ENCODE results near the gene PNO1. TPM values are rescaled to one million over a fixed set of nuclear protein-coding genes. Genes with fewer than 3 reads are reported as not detected.

Gene PNO1
- total and polyA plus RNA-seq, 4 donors: 6.6 to 12.2 (median 11.1) TPM

GRCh38 chr2:68141875-68142274 is 15.8 kb upstream of the PNO1 start:
- intact Hi-C loops (cut with DNase I): no loop called here
- no peaks in the 10 kb centered on the region for H3K9me3 ChIP-seq (ENCODE audit: control insufficient read depth, low read length)
- H3K36me3 ChIP-seq (ENCODE audit: control insufficient read depth in 1 of 2, insufficient read depth in 2 of 2, low read length in 1 of 2): peaks cover 0 to 1% of the 10 kb centered on the region in 2 donors
- ATAC-seq (ENCODE audit: low FRiP score): no peak
- H3K4me1 ChIP-seq (ENCODE audit: control insufficient read depth in 1 of 2, insufficient read depth in 2 of 2, low read length in 2 of 2): no peaks in the 10 kb centered on the region
- H3K27ac ChIP-seq (ENCODE audit: low read depth in 1 of 2, low read length in 2 of 2): no peak overlapping the region
- DNase-seq: no peak
- 92 to 94% methylated on average over 2 of the region's 2 CpGs for WGBS, 2 donors
- no peaks in the 10 kb centered on the region for H3K27me3 ChIP-seq (ENCODE audit: control insufficient read depth in 1 of 2, insufficient read depth in 2 of 2, low read length in 1 of 2)
- H3K4me3 ChIP-seq (ENCODE audit: low read length in 2 of 2): no peak overlapping the region

- no peak overlapping the region for H3K4me3 ChIP-seq (ENCODE audit: low read length in 2 of 2)
- no peak for ATAC-seq (ENCODE audit: low FRiP score)
- peaks cover 0 to 1% of the 10 kb centered on the region in 2 donors for H3K4me1 ChIP-seq (ENCODE audit: control insufficient read depth in 1 of 2, insufficient read depth in 2 of 2, low read length in 2 of 2)
- intact Hi-C loops (cut with DNase I): no loop called here
- no peaks in the 10 kb centered on the region for H3K27me3 ChIP-seq (ENCODE audit: control insufficient read depth in 1 of 2, insufficient read depth in 2 of 2, low read length in 1 of 2)
- no peak for DNase-seq
- H3K27ac ChIP-seq (ENCODE audit: low read depth in 1 of 2, low read length in 2 of 2): no peak overlapping the region
- H3K36me3 ChIP-seq (ENCODE audit: control insufficient read depth in 1 of 2, insufficient read depth in 2 of 2, low read length in 1 of 2): no peaks in the 10 kb centered on the region
- H3K9me3 ChIP-seq (ENCODE audit: control insufficient read depth, low read length): no peaks in the 10 kb centered on the region
Measured at GRCh38 chr2:68151037-68151436, 6.7 kb upstream of the PNO1 start.

- DNase-seq (no peak), ATAC-seq (ENCODE audit: low FRiP score) (no peak)
- intact Hi-C loops (cut with DNase I): no loop called here
- peaks cover 0 to 1% of the 10 kb centered on the region in 2 donors for H3K4me1 ChIP-seq (ENCODE audit: control insufficient read depth in 1 of 2, insufficient read depth in 2 of 2, low read length in 2 of 2)
- no peaks in the 10 kb centered on the region for H3K27me3 ChIP-seq (ENCODE audit: control insufficient read depth in 1 of 2, insufficient read depth in 2 of 2, low read length in 1 of 2)
- no peak overlapping the region for H3K4me3 ChIP-seq (ENCODE audit: low read length in 2 of 2)
- H3K36me3 ChIP-seq (ENCODE audit: control insufficient read depth in 1 of 2, insufficient read depth in 2 of 2, low read length in 1 of 2): no peaks in the 10 kb centered on the region
- WGBS, 2 donors: 72 to 77% methylated on average over 3 of the region's 3 CpGs
- H3K27ac ChIP-seq (ENCODE audit: low read depth in 1 of 2, low read length in 2 of 2): no peak overlapping the region
- H3K9me3 ChIP-seq (ENCODE audit: control insufficient read depth, low read length): no peaks in the 10 kb centered on the region
Measured at GRCh38 chr2:68152681-68153347, 4.9 kb upstream of the PNO1 start.

- Histone ChIP-seq H3K27ac (ENCODE audit: low read depth in 1 of 2, low read length in 2 of 2) (no peak overlapping the region), H3K4me3 (ENCODE audit: low read length in 2 of 2) (no peak overlapping the region), H3K36me3 (ENCODE audit: control insufficient read depth in 1 of 2, insufficient read depth in 2 of 2, low read length in 1 of 2) (no peaks in the 10 kb centered on the region), H3K4me1 (ENCODE audit: control insufficient read depth in 1 of 2, insufficient read depth in 2 of 2, low read length in 2 of 2) (peaks cover 0 to 3% of the 10 kb centered on the region in 2 donors), H3K27me3 (ENCODE audit: control insufficient read depth in 1 of 2, insufficient read depth in 2 of 2, low read length in 1 of 2) (no peaks in the 10 kb centered on the region), H3K9me3 (ENCODE audit: control insufficient read depth, low read length) (no peaks in the 10 kb centered on the region)
- 97% methylated on average over 7 of the region's 7 CpGs for WGBS, 2 donors
- DNase-seq (no peak), ATAC-seq (ENCODE audit: low FRiP score) (no peak)
- intact Hi-C loops (cut with DNase I): no loop called here
Measured at GRCh38 chr2:68155618-68156017, 2.1 kb upstream of the PNO1 start.

- Histone ChIP-seq H3K4me3 (ENCODE audit: low read length in 2 of 2) (peak overlapping the region; percentile 70 to 76), H3K27ac (ENCODE audit: low read depth in 1 of 2, low read length in 2 of 2) (no peak overlapping the region), H3K9me3 (ENCODE audit: control insufficient read depth, low read length) (no peaks in the 10 kb centered on the region), H3K4me1 (ENCODE audit: control insufficient read depth in 1 of 2, insufficient read depth in 2 of 2, low read length in 2 of 2) (peaks cover 0 to 3% of the 10 kb centered on the region in 2 donors), H3K36me3 (ENCODE audit: control insufficient read depth in 1 of 2, insufficient read depth in 2 of 2, low read length in 1 of 2) (peaks cover 2 to 4% of the 10 kb centered on the region in 2 donors), H3K27me3 (ENCODE audit: control insufficient read depth in 1 of 2, insufficient read depth in 2 of 2, low read length in 1 of 2) (no peaks in the 10 kb centered on the region)
- no peak for DNase-seq
- 5 to 7% methylated on average over 3 of the region's 3 CpGs for WGBS, 2 donors
- ATAC-seq (ENCODE audit: low FRiP score): no peak
- intact Hi-C loops (cut with DNase I): no loop called here
Measured at GRCh38 chr2:68156419-68156818, 1.3 kb upstream of the PNO1 start.

GRCh38 chr2:68157002-68157401 is 686 bp upstream of the PNO1 start:
- Histone ChIP-seq H3K4me1 (ENCODE audit: control insufficient read depth in 1 of 2, insufficient read depth in 2 of 2, low read length in 2 of 2) (peaks cover 0 to 3% of the 10 kb centered on the region in 2 donors), H3K36me3 (ENCODE audit: control insufficient read depth in 1 of 2, insufficient read depth in 2 of 2, low read length in 1 of 2) (peaks cover 2 to 4% of the 10 kb centered on the region in 2 donors), H3K9me3 (ENCODE audit: control insufficient read depth, low read length) (no peaks in the 10 kb centered on the region), H3K4me3 (ENCODE audit: low read length in 2 of 2) (peak overlapping the region; percentile 70 to 76), H3K27me3 (ENCODE audit: control insufficient read depth in 1 of 2, insufficient read depth in 2 of 2, low read length in 1 of 2) (no peaks in the 10 kb centered on the region), H3K27ac (ENCODE audit: low read depth in 1 of 2, low read length in 2 of 2) (peak overlapping the region in 1 of 2 donors; percentile 63)
- intact Hi-C loops (cut with DNase I): loop anchor here (1.0 kb wide), 2 partner anchors 94 to 96 kb away; no protein-coding TSS in a partner anchor
- ATAC-seq (ENCODE audit: low FRiP score) (peak; percentile 72), DNase-seq (peak; percentile 64 to 83)
- WGBS, 2 donors: 0% methylated on average over 28 of the region's 28 CpGs

- DNase-seq (no peak), ATAC-seq (ENCODE audit: low FRiP score) (no peak)
- intact Hi-C loops (cut with DNase I): no loop called here
Measured at GRCh38 chr2:68158134-68158447, 403 bp downstream of the PNO1 start.

GRCh38 chr2:68163641-68164040 is 6.0 kb downstream of the PNO1 start:
- DNase-seq (no peak), ATAC-seq (ENCODE audit: low FRiP score) (no peak)
- peaks cover 0 to 3% of the 10 kb centered on the region in 2 donors for H3K4me1 ChIP-seq (ENCODE audit: control insufficient read depth in 1 of 2, insufficient read depth in 2 of 2, low read length in 2 of 2)
- H3K27ac ChIP-seq (ENCODE audit: low read depth in 1 of 2, low read length in 2 of 2): no peak overlapping the region
- no peak overlapping the region for H3K4me3 ChIP-seq (ENCODE audit: low read length in 2 of 2)
- intact Hi-C loops (cut with DNase I): no loop called here
- 95 to 98% methylated on average over 1 of the region's 1 CpG for WGBS, 2 donors
- no peaks in the 10 kb centered on the region for H3K27me3 ChIP-seq (ENCODE audit: control insufficient read depth in 1 of 2, insufficient read depth in 2 of 2, low read length in 1 of 2)
- H3K36me3 ChIP-seq (ENCODE audit: control insufficient read depth in 1 of 2, insufficient read depth in 2 of 2, low read length in 1 of 2): peaks cover 5 to 13% of the 10 kb centered on the region in 2 donors
- H3K9me3 ChIP-seq (ENCODE audit: control insufficient read depth, low read length): no peaks in the 10 kb centered on the region

More at GRCh38 chr2:68158134-68158447, 403 bp downstream of the PNO1 start:
- WGBS, 2 donors: 0% methylated on average over 7 of the region's 7 CpGs
- H3K4me1 ChIP-seq (ENCODE audit: control insufficient read depth in 1 of 2, insufficient read depth in 2 of 2, low read length in 2 of 2): peaks cover 0 to 3% of the 10 kb centered on the region in 2 donors
- H3K4me3 ChIP-seq (ENCODE audit: low read length in 2 of 2): peak overlapping the region; percentile 55 to 76
- H3K27me3 ChIP-seq (ENCODE audit: control insufficient read depth in 1 of 2, insufficient read depth in 2 of 2, low read length in 1 of 2): no peaks in the 10 kb centered on the region
- H3K27ac ChIP-seq (ENCODE audit: low read depth in 1 of 2, low read length in 2 of 2): peak overlapping the region in 1 of 2 donors; percentile 52
- no peaks in the 10 kb centered on the region for H3K9me3 ChIP-seq (ENCODE audit: control insufficient read depth, low read length)
- peaks cover 2 to 6% of the 10 kb centered on the region in 2 donors for H3K36me3 ChIP-seq (ENCODE audit: control insufficient read depth in 1 of 2, insufficient read depth in 2 of 2, low read length in 1 of 2)

GRCh38 chr2:68167186-68167585 is 9.5 kb downstream of the PNO1 start:
- DNase-seq (no peak), ATAC-seq (ENCODE audit: low FRiP score) (no peak)
- intact Hi-C loops (cut with DNase I): no loop called here
- 56 to 82% methylated on average over 3 of the region's 3 CpGs for WGBS, 2 donors
- no peaks in the 10 kb centered on the region for H3K9me3 ChIP-seq (ENCODE audit: control insufficient read depth, low read length)
- no peaks in the 10 kb centered on the region for H3K27me3 ChIP-seq (ENCODE audit: control insufficient read depth in 1 of 2, insufficient read depth in 2 of 2, low read length in 1 of 2)
- peaks cover 3 to 9% of the 10 kb centered on the region in 2 donors for H3K36me3 ChIP-seq (ENCODE audit: control insufficient read depth in 1 of 2, insufficient read depth in 2 of 2, low read length in 1 of 2)
- no peaks in the 10 kb centered on the region for H3K4me1 ChIP-seq (ENCODE audit: control insufficient read depth in 1 of 2, insufficient read depth in 2 of 2, low read length in 2 of 2)
- H3K4me3 ChIP-seq (ENCODE audit: low read length in 2 of 2): no peak overlapping the region
- no peak overlapping the region for H3K27ac ChIP-seq (ENCODE audit: low read depth in 1 of 2, low read length in 2 of 2)

Data from aorta (tissue), 5 donors.